Limb (tissue), 2 donors: ENCODE data around the gene RPS15.
"Not testable (repeated sequence)": the region's sequence is repeated elsewhere in the genome, so short reads cannot be mapped to it uniquely, and the experiment has no call there.

Source experiments
- DNase-seq, 2 donors: peaks; one replicate each; pipeline ENCODE4 v3.0.0-alpha.2; 2016; ENCODE audit errors: extremely low spot score in 2 of 2

RPS15 gene

GRCh38 chr19:1467490-1468273 is 29.5 kb downstream of the RPS15 start:
- DNase-seq, result peak in 1 of 2 donors; percentile 42

GRCh38 chr19:1468274-1468820 is 30.2 kb downstream of the RPS15 start:
- DNase-seq, result no peak

- DNase-seq, result no peak
Observed at GRCh38 chr19:1468821-1469254, 30.6 kb downstream of the RPS15 start.

GRCh38 chr19:1469255-1470054 is 31.3 kb downstream of the RPS15 start:
- no peak for DNase-seq

GRCh38 chr19:1470055-1470304 is 31.8 kb downstream of the RPS15 start:
- DNase-seq, result no peak

- peak in 1 of 2 donors; percentile 54 for DNase-seq
Observed at GRCh38 chr19:1470305-1471009, 32.3 kb downstream of the RPS15 start.

- no peak for DNase-seq
Observed at GRCh38 chr19:1471010-1471514, 32.9 kb downstream of the RPS15 start.

- DNase-seq, result no peak
Observed at GRCh38 chr19:1471515-1472160, 33.4 kb downstream of the RPS15 start.

- DNase-seq, result no peak
Observed at GRCh38 chr19:1472231-1473084, 34.3 kb downstream of the RPS15 start.

- DNase-seq, result no peak
Observed at GRCh38 chr19:1473085-1473851, 35.1 kb downstream of the RPS15 start.

GRCh38 chr19:1474011-1474764 is 36.0 kb downstream of the RPS15 start:
- no peak for DNase-seq

- no peak for DNase-seq
Observed at GRCh38 chr19:1474765-1475351, 36.7 kb downstream of the RPS15 start.

- no peak for DNase-seq
Observed at GRCh38 chr19:1475751-1476437, 37.7 kb downstream of the RPS15 start.

- DNase-seq, result not testable (repeated sequence)
Observed at GRCh38 chr19:1477056-1477455, 38.9 kb downstream of the RPS15 start.

- peak; percentile 92 to 94 for DNase-seq
Observed at GRCh38 chr19:1478934-1479707, 40.9 kb downstream of the RPS15 start, which contains the start of gene C19orf25. Gene C19orf25 (minus strand): TSS chr19:1479215. CDS start chr19:1478903, 312 bp downstream.

- no peak for DNase-seq
Observed at GRCh38 chr19:1481224-1481892, 43.2 kb downstream of the RPS15 start.
